Naive B cell (primary cell): ENCODE measurements around the gene DUS2. TPM values are rescaled to one million over a fixed set of nuclear protein-coding genes. Genes with fewer than 3 reads are reported as not detected.

ENCODE experiments used
- ATAC-seq, 2 donors: fragments of 150-1000 bp; cut with Tn5 transposase; 2 replicates each; pipeline ENCODE4 v1.10.0; 2021; ENCODE audit warnings: low read depth in 2 of 2, mild to moderate bottlenecking in 2 of 2, moderate library complexity in 2 of 2
- DNase-seq: peaks from one replicate; pipeline ENCODE4 v3.0.0; 2022
- H3K27ac Mint-ChIP-seq, 6 donors: one replicate each; pipeline ENCODE4 v1.8.0; 2020 to 2022; ENCODE audit warnings: mild to moderate bottlenecking in 6 of 6, mixed read lengths in 6 of 6, moderate library complexity in 5 of 6, inconsistent platforms in 2 of 6
- H3K27me3 Mint-ChIP-seq, 3 donors: one replicate each; pipeline ENCODE4 v1.8.0; 2021 to 2022; ENCODE audit warnings: mixed read lengths in 3 of 3, mild to moderate bottlenecking in 1 of 3
- H3K36me3 Mint-ChIP-seq, 2 donors: one replicate each; pipeline ENCODE4 v1.8.0; 2020 to 2022; ENCODE audit warnings: mixed read lengths in 2 of 2, inconsistent platforms in 1 of 2, mild to moderate bottlenecking in 1 of 2
- H3K4me1 Mint-ChIP-seq, 3 donors: one replicate each; pipeline ENCODE4 v1.8.0; 2020 to 2022; ENCODE audit warnings: mixed read lengths in 3 of 3, inconsistent platforms in 1 of 3, mild to moderate bottlenecking in 1 of 3, moderate library complexity in 1 of 3
- H3K4me3 Mint-ChIP-seq, 8 donors: one replicate each; pipeline ENCODE4 v1.8.0; 2020 to 2022; ENCODE audit warnings: mild to moderate bottlenecking in 8 of 8, mixed read lengths in 8 of 8, moderate library complexity in 8 of 8, inconsistent platforms in 2 of 8
- H3K9me3 Mint-ChIP-seq, 7 donors: one replicate each; pipeline ENCODE4 v1.8.0; 2020 to 2022; ENCODE audit warnings: mixed read lengths in 7 of 7, mild to moderate bottlenecking in 5 of 7, inconsistent platforms in 2 of 7, moderate library complexity in 1 of 7
- polyA plus RNA-seq, 6 donors: library from polyadenylated mRNA; unstranded; fragments of 300-500 nt; fragmentation: Illumina TruSeq; gene quantifications; one replicate each; pipeline ENCODE4 v1.2.3, GENCODE V29; 2021; ENCODE audit warnings: low read depth in 6 of 6

Gene DUS2
- polyA plus RNA-seq, 6 donors from 2014 or later: 36.8 to 51.8 (median 49.9) TPM

- Mint-ChIP-seq H3K4me3 (no peak overlapping the region), H3K27ac (no peak overlapping the region), H3K9me3 (no peaks in the 10 kb centered on the region), H3K27me3 (no peaks in the 10 kb centered on the region), H3K4me1 (peaks cover 46 to 58% (median 52%) of the 10 kb centered on the region in 3 donors), H3K36me3 (peaks cover 8 to 20% of the 10 kb centered on the region in 2 donors)
- ATAC-seq (no peak), DNase-seq (no peak)
Observed at GRCh38 chr16:68066763-68067162, 43.7 kb downstream of the DUS2 start.

- H3K27ac Mint-ChIP-seq: peak overlapping the region in 3 of 6 donors; percentile 54 to 92 (median 86)
- peaks cover 14 to 22% of the 10 kb centered on the region in 2 donors for H3K36me3 Mint-ChIP-seq
- H3K4me1 Mint-ChIP-seq: peaks cover 52 to 70% (median 66%) of the 10 kb centered on the region in 3 donors
- H3K9me3 Mint-ChIP-seq: no peaks in the 10 kb centered on the region
- peak overlapping the region in 1 of 8 donors; percentile 47 for H3K4me3 Mint-ChIP-seq
- no peaks in the 10 kb centered on the region for H3K27me3 Mint-ChIP-seq
- DNase-seq (no peak), ATAC-seq (no peak)
Observed at GRCh38 chr16:68068926-68069325, 45.8 kb downstream of the DUS2 start.

- ATAC-seq (no peak), DNase-seq (no peak)
- H3K4me1 Mint-ChIP-seq: peaks cover 53 to 72% (median 66%) of the 10 kb centered on the region in 3 donors
- no peaks in the 10 kb centered on the region for H3K9me3 Mint-ChIP-seq
- H3K27me3 Mint-ChIP-seq: no peaks in the 10 kb centered on the region
- H3K4me3 Mint-ChIP-seq: peak overlapping the region in 5 of 8 donors; percentile 47 to 87 (median 69)
- peak overlapping the region in 4 of 6 donors; percentile 38 to 92 (median 66) for H3K27ac Mint-ChIP-seq
- H3K36me3 Mint-ChIP-seq: peaks cover 14 to 22% of the 10 kb centered on the region in 2 donors
Observed at GRCh38 chr16:68069511-68070248, 46.6 kb downstream of the DUS2 start.

GRCh38 chr16:68070249-68070730, 47.2 kb downstream of the DUS2 start:
- Mint-ChIP-seq H3K27ac (peak overlapping the region in 5 of 6 donors; percentile 53 to 95 (median 92)), H3K4me1 (peaks cover 54 to 73% (median 66%) of the 10 kb centered on the region in 3 donors), H3K27me3 (no peaks in the 10 kb centered on the region), H3K36me3 (peaks cover 14 to 22% of the 10 kb centered on the region in 2 donors), H3K9me3 (no peaks in the 10 kb centered on the region), H3K4me3 (peak overlapping the region in 7 of 8 donors; percentile 52 to 87 (median 74))
- no peak for ATAC-seq
- DNase-seq: no peak

GRCh38 chr16:68070806-68071517, 47.9 kb downstream of the DUS2 start:
- no peak for ATAC-seq

GRCh38 chr16:68071518-68071901, 48.4 kb downstream of the DUS2 start:
- no peak for DNase-seq
- Mint-ChIP-seq H3K4me1 (peaks cover 66 to 81% (median 78%) of the 10 kb centered on the region in 3 donors), H3K9me3 (no peaks in the 10 kb centered on the region), H3K27me3 (no peaks in the 10 kb centered on the region), H3K27ac (peak overlapping the region in 4 of 6 donors; percentile 78 to 96 (median 94)), H3K4me3 (peak overlapping the region in 7 of 8 donors; percentile 42 to 87 (median 74)), H3K36me3 (peaks cover 14 to 22% of the 10 kb centered on the region in 2 donors)
- no peak for ATAC-seq

More at GRCh38 chr16:68070806-68071517, 47.9 kb downstream of the DUS2 start:
- peaks cover 14 to 22% of the 10 kb centered on the region in 2 donors for H3K36me3 Mint-ChIP-seq
- H3K27ac Mint-ChIP-seq: peak overlapping the region; percentile 64 to 96 (median 93)
- H3K4me3 Mint-ChIP-seq: peak overlapping the region; percentile 42 to 87 (median 72)
- H3K27me3 Mint-ChIP-seq: no peaks in the 10 kb centered on the region
- H3K9me3 Mint-ChIP-seq: no peaks in the 10 kb centered on the region
- H3K4me1 Mint-ChIP-seq: peaks cover 60 to 76% (median 72%) of the 10 kb centered on the region in 3 donors
- DNase-seq: peak; percentile 25

- Mint-ChIP-seq H3K36me3 (peaks cover 14 to 22% of the 10 kb centered on the region in 2 donors), H3K9me3 (no peaks in the 10 kb centered on the region), H3K4me1 (peaks cover 67 to 83% (median 81%) of the 10 kb centered on the region in 3 donors), H3K4me3 (peak overlapping the region in 7 of 8 donors; percentile 23 to 87 (median 68)), H3K27ac (peak overlapping the region in 2 of 6 donors; percentile 84 to 90), H3K27me3 (no peaks in the 10 kb centered on the region)
- DNase-seq: no peak
- ATAC-seq: no peak
Observed at GRCh38 chr16:68072038-68072695, 49.1 kb downstream of the DUS2 start.

GRCh38 chr16:68073902-68074760, 51.0 kb downstream of the DUS2 start:
- Mint-ChIP-seq H3K27ac (peak overlapping the region; percentile 91 to 100 (median 98)), H3K36me3 (peaks cover 16 to 34% of the 10 kb centered on the region in 2 donors), H3K27me3 (no peaks in the 10 kb centered on the region), H3K9me3 (no peaks in the 10 kb centered on the region), H3K4me3 (peak overlapping the region; percentile 71 to 94 (median 92)), H3K4me1 (peaks cover 72 to 90% (median 86%) of the 10 kb centered on the region in 3 donors)
- no peak for DNase-seq
- ATAC-seq: no peak

GRCh38 chr16:68074850-68075555, 51.9 kb downstream of the DUS2 start:
- ATAC-seq (peak; percentile 91 to 92), DNase-seq (peak; percentile 95)
- Mint-ChIP-seq H3K4me1 (peaks cover 77 to 93% (median 86%) of the 10 kb centered on the region in 3 donors), H3K9me3 (no peaks in the 10 kb centered on the region), H3K27me3 (no peaks in the 10 kb centered on the region), H3K36me3 (peaks cover 16 to 34% of the 10 kb centered on the region in 2 donors), H3K27ac (peak overlapping the region; percentile 91 to 100 (median 98)), H3K4me3 (peak overlapping the region; percentile 71 to 94 (median 92))

GRCh38 chr16:68075980-68076379, 52.9 kb downstream of the DUS2 start:
- DNase-seq: no peak
- peak overlapping the region; percentile 91 to 100 (median 98) for H3K27ac Mint-ChIP-seq
- H3K4me1 Mint-ChIP-seq: peaks cover 73 to 93% (median 84%) of the 10 kb centered on the region in 3 donors
- H3K27me3 Mint-ChIP-seq: no peaks in the 10 kb centered on the region
- H3K36me3 Mint-ChIP-seq: peaks cover 15 to 33% of the 10 kb centered on the region in 2 donors
- H3K4me3 Mint-ChIP-seq: peak overlapping the region in 7 of 8 donors; percentile 30 to 94 (median 82)
- H3K9me3 Mint-ChIP-seq: no peaks in the 10 kb centered on the region
- no peak for ATAC-seq

GRCh38 chr16:68076560-68076959, 53.5 kb downstream of the DUS2 start:
- Mint-ChIP-seq H3K27ac (peak overlapping the region; percentile 74 to 100 (median 96)), H3K4me1 (peaks cover 74 to 93% (median 84%) of the 10 kb centered on the region in 3 donors), H3K9me3 (no peaks in the 10 kb centered on the region), H3K27me3 (no peaks in the 10 kb centered on the region), H3K36me3 (peaks cover 12 to 27% of the 10 kb centered on the region in 2 donors), H3K4me3 (peak overlapping the region in 7 of 8 donors; percentile 30 to 94 (median 71))
- ATAC-seq (no peak), DNase-seq (no peak)
